ENCODE results near the gene EHMT1.

The EHMT1 gene

DNA sequence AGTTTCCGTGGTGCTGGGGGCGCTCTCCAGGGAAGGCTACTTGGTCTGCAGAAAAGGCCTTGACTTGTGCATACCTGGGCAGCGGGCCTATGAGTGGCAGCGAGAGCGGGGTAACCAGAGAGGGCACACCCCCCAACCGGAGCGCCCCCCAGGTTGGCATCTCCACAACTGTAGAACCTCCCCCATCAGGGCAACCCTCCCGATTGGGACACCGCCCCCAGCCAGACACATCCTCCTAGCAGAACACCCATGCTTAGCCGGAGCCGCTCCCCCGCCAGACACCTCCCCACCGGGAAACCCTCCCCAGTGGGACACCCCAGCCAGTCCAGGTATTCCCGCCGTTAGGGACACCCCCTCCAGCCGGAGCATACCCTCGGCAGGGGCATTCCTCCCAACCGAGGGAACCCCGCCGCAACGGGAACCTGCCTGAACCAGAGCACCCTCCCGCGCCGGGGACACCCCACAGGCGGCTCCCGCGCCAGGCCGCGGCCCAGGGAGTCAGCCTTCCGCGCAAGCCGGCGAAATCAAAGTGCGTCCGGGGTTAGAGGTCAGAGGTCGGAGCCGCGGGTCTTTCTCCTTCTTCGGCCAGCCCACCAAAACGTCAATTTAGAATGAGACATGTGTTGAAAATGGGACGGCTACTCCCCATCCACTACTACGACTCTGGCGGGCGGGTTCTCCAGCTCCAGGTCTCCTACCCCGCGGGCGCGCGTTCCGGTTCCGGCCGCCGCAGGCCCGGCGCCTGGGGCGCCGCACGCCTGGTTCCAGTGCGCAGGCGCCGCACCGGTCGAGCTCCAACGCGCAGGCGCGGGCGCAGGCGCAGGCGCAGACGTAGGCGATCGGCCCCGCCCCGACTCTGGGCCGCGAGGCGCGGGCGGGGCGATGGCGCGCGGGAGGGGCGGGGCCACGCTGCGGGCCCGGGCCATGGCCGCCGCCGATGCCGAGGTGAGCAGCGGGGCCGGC, at the start of gene EHMT1:
TSS of gene EHMT1 (plus strand) at position 901 of the 963 bp plus-strand sequence. CDS start at position 925, 24 bp downstream.
- Histone ChIP-seq H3K36me3 (ENCODE audit: insufficient read depth, low read length) (peaks cover 37% of the 10 kb centered on the region), H2AFZ (ENCODE audit: low read depth, low read length) (peak within 1 kb of the TSS; percentile 32), H3K4me3 (ENCODE audit: low read length) (peak within 1 kb of the TSS; percentile 98)

DNA sequence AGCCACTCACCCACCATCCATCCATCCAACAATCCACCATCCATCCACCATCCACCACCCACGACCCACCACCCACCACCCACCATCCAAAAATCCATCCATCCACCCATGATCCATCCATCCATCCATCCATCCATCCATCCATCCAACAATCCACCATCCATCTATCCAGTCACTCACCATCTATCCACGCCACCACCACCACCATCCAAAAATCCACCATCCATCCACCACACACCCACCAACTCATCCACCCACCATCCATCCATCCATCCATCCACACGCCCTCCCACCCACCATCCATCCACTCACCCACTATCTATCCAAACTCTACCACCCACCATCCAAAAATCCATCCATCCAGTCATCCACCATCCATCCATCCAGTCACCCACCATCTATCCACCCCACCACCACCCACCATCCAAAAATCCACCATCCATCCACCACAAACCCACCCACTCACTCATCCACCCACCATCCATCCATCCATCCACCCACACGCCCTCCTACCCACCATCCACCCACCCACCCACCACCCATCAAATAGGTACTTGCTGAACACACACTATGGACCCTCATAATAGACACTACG, 49.1 kb upstream of the EHMT1 start:
- Histone ChIP-seq H3K36me3 (ENCODE audit: insufficient read depth, low read length) (peaks cover 44% of the 10 kb centered on the region), H3K4me1 (ENCODE audit: insufficient read depth, low read length) (no peaks in the 10 kb centered on the region), H2AFZ (ENCODE audit: low read depth, low read length) (no peak overlapping the region), H3K27me3 (ENCODE audit: insufficient read depth, low read length) (no peaks in the 10 kb centered on the region), H3K9me3 (ENCODE audit: low read length) (no peaks in the 10 kb centered on the region), H3K4me3 (ENCODE audit: low read length) (no peak overlapping the region)

More for the DNA sequence above, at the start of gene EHMT1:
- Histone ChIP-seq H3K27me3 (ENCODE audit: insufficient read depth, low read length) (no peaks in the 10 kb centered on the region), H3K4me1 (ENCODE audit: insufficient read depth, low read length) (peaks cover 28% of the 10 kb centered on the region), H3K9me3 (ENCODE audit: low read length) (no peaks in the 10 kb centered on the region)

DNA sequence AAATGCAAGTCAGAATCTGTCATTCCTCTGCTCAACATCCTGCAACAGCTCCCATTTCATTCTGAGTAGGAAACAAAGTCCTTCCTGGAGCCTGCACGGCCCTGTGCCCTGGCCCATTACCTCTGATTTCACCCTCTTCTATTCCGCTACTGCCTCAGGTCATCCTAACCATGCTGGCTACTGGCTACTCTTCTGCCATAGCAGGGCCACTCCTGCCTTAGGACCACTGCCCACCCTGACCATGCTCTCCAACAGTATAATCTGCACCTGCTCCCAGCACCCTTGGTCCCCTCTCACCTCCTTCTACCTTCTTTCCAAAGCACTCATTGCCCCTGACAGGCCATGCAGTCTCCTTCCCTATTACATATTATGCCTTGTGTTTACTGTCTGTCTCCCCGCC, 48.2 kb upstream of the EHMT1 start:
- Histone ChIP-seq H2AFZ (ENCODE audit: low read depth, low read length) (no peak overlapping the region), H3K4me1 (ENCODE audit: insufficient read depth, low read length) (no peaks in the 10 kb centered on the region), H3K9me3 (ENCODE audit: low read length) (no peaks in the 10 kb centered on the region), H3K36me3 (ENCODE audit: insufficient read depth, low read length) (peaks cover 48% of the 10 kb centered on the region), H3K27me3 (ENCODE audit: insufficient read depth, low read length) (no peaks in the 10 kb centered on the region), H3K4me3 (ENCODE audit: low read length) (no peak overlapping the region)

DNA sequence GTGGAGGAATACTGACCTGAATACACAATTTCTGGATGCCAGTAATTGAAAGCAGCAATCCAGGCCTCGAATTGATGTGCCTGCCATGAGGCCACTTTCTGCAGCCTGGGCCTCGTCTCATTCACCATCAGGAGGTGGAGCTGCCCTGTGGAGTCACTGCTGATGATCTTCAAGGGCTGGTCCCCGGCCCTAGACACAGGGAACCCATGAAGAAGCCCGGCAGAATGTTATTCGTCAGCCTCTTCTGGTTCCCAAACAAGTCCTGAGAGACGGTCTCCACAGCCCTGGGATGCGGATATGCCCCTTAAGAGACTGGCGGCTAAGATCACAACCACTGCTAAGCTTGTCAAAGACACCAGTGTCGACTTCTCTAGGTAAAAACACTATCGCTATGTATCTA, 44.6 kb upstream of the EHMT1 start:
- Histone ChIP-seq H3K36me3 (ENCODE audit: insufficient read depth, low read length) (peaks cover 49% of the 10 kb centered on the region), H3K9me3 (ENCODE audit: low read length) (no peaks in the 10 kb centered on the region), H3K27me3 (ENCODE audit: insufficient read depth, low read length) (no peaks in the 10 kb centered on the region), H2AFZ (ENCODE audit: low read depth, low read length) (no peak overlapping the region), H3K4me1 (ENCODE audit: insufficient read depth, low read length) (peaks cover 12% of the 10 kb centered on the region), H3K4me3 (ENCODE audit: low read length) (no peak overlapping the region)

DNA sequence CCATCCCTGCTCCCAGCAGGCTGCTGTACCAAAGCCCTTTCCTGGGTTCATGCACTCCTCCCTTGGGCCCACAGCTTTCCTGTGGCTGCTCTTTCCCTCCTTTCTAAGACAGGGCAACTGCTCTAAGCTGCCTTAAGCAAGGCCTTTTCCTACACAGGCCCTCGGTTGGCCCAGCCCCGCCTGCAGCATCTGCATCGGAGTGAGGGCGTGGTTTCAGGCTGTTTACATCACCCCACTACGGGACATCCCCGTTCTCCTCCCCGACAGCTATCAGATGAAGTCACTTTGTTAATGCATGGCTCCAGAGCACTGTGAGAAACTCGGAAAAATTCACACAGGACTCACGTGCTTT, 43.5 kb upstream of the EHMT1 start:
- Histone ChIP-seq H3K4me3 (ENCODE audit: low read length) (no peak overlapping the region), H3K27me3 (ENCODE audit: insufficient read depth, low read length) (no peaks in the 10 kb centered on the region), H2AFZ (ENCODE audit: low read depth, low read length) (no peak overlapping the region), H3K9me3 (ENCODE audit: low read length) (no peaks in the 10 kb centered on the region), H3K36me3 (ENCODE audit: insufficient read depth, low read length) (peaks cover 43% of the 10 kb centered on the region), H3K4me1 (ENCODE audit: insufficient read depth, low read length) (peaks cover 12% of the 10 kb centered on the region)

DNA sequence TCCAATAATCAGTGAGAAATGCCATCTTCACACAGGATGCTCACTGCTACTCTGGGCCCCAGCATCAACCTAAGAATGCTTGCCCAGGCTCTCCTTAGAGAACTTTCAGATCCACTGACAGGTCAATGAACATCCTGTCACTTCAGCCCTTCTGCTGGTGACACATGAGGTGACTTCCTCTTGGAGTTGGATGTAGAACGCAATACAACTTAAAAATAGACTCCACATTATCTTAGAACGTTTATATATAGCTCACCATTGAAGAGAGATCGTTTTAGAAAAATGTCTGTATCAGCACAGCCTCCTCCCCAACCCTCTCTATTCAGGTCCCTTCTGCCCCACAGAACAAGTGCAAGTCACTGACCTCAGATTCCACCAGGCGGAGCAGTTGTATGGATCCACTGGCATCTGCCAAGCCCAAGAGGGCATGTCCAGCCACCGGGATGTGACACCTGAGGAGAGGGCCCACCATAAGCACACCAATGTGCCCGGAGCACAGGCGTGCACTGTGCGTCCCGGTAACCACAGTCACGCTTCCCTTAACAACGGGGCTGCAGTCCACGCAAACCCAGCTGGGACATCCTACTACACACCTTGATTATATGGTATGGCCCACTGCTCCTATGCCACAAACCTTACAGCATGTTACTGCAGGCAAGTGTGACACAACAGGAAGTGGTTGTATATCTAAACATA, 42.9 kb upstream of the EHMT1 start:
- Histone ChIP-seq H3K4me3 (ENCODE audit: low read length) (no peak overlapping the region), H3K27me3 (ENCODE audit: insufficient read depth, low read length) (no peaks in the 10 kb centered on the region), H3K36me3 (ENCODE audit: insufficient read depth, low read length) (peaks cover 38% of the 10 kb centered on the region), H2AFZ (ENCODE audit: low read depth, low read length) (no peak overlapping the region), H3K9me3 (ENCODE audit: low read length) (no peaks in the 10 kb centered on the region), H3K4me1 (ENCODE audit: insufficient read depth, low read length) (peaks cover 12% of the 10 kb centered on the region)

DNA sequence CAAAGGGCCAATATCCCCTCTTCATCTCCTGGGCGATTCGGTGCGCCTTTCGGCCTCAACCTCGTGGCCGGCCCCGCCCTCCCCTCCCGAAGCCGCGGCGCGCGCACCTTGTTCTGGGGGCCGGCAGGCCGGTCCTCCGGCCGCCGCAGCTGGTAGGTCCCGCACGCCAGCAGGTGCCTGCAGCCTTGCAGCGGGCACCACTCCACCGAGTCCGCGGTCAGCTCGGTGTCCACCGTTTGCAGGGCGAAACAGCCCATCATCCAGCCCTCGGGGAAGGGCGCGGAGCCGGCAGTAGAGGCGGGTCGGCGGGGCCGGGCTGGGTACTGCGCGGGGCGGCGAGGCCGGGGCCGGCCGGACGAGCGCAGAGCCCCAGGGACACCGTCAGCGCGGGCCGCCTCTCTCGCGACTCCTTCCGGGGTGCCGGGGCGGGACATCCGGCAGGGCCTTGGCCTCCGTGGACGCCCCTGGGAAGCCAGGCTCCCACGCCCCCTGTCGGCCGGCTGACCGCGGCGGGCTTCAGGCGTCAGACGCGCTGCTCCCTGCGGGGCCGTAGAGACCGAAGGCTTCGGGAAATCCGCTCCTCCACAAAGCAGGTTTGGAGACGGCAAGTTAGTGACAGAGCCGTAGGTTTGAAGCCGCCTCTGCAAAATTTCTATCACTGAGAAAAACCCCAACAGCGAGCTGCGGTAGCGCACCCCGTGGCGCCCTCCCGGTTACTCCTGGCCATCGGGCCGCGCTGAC, 40.1 kb upstream of the EHMT1 start, which contains the start of gene DPH7:
TSS of gene DPH7 (minus strand) at position 408 of the 741 bp plus-strand sequence. CDS start at position 260, 148 bp downstream.
- Histone ChIP-seq H3K4me3 (ENCODE audit: low read length) (peak within 1 kb of the TSS; percentile 86), H3K4me1 (ENCODE audit: insufficient read depth, low read length) (peaks cover 12% of the 10 kb centered on the region), H3K9me3 (ENCODE audit: low read length) (no peaks in the 10 kb centered on the region), H3K27me3 (ENCODE audit: insufficient read depth, low read length) (no peaks in the 10 kb centered on the region), H3K36me3 (ENCODE audit: insufficient read depth, low read length) (peaks cover 47% of the 10 kb centered on the region), H2AFZ (ENCODE audit: low read depth, low read length) (peak within 1 kb of the TSS; percentile 73)

DNA sequence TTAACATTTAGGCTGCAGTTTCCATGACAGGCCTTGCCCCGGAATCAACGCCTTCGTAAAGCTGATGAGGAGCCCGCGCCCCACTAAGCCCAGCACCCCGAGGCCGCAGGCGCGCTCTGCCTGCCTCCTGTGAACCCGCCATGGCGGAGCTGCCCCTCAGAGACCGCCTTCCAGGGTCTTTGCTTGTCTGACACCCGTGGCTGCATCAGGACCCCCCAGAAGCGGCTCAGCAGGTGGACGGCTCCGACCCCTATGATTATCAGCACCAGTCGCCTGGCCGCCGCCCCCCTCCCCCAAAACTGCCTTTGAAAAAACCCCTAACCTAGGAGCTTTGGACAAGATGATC, 39.6 kb upstream of the EHMT1 start:
- peak overlapping the region; percentile 73 for H2AFZ ChIP-seq (ENCODE audit: low read depth, low read length)
- no peaks in the 10 kb centered on the region for H3K27me3 ChIP-seq (ENCODE audit: insufficient read depth, low read length)
- H3K36me3 ChIP-seq (ENCODE audit: insufficient read depth, low read length): peaks cover 45% of the 10 kb centered on the region
- H3K9me3 ChIP-seq (ENCODE audit: low read length): no peaks in the 10 kb centered on the region
- H3K4me3 ChIP-seq (ENCODE audit: low read length): peak overlapping the region; percentile 86
- peaks cover 12% of the 10 kb centered on the region for H3K4me1 ChIP-seq (ENCODE audit: insufficient read depth, low read length)

DNA sequence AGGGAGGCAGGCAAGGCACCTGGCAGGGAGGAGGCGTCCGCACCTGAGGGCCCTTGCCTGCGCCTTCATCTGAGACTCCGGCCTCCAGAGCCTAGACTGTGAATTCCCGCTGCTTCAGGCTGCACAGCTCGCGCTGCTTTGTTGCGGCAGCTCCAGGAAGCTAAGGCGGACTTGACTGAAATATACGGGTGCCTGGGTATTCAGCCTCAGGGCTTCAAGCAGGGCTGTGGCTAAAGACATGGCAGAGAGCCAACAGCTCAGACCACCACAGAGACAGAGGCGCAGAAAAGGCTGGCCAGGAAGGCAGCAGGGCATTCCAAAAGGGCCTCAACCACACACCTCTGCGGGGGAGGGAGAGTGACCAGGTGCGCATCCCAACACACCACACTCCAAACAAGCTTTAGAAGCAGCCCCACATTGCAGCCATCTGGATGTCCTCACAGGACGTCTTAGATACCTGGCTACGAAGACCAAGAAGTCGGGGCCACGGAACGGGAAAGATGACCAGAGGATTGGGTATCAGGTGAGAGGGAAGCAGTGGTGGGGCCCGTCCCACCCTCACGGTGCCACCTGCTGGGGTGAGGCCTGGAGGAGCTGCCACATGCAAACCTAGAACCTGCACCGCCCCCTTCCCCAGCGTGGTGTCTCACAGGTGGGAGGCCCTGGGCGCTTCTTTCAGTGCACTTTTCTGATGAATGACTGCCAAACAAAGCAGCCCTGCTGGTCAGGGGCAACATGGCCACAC, 38.4 kb upstream of the EHMT1 start:
- Histone ChIP-seq H3K4me1 (ENCODE audit: insufficient read depth, low read length) (peaks cover 12% of the 10 kb centered on the region), H3K36me3 (ENCODE audit: insufficient read depth, low read length) (peaks cover 40% of the 10 kb centered on the region)

DNA sequence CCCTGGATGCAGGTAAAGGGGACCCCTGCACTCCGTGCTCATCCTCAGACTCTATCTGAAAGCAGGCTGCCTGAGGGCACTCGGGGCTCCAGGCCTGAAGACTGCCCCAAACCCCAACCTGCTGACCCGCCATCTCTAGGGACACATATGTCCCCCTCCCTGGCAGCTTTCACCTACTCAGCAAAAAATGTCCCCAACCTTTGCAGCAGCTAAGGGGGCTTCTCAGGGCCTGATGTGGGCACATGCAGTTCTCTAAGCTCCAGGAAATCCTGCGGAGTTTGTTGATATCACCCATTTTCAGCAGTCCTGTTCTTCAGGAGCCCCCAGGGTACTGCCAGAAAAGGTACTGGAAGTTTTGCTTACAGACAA, 37.9 kb upstream of the EHMT1 start:
- peaks cover 12% of the 10 kb centered on the region for H3K4me1 ChIP-seq (ENCODE audit: insufficient read depth, low read length)
- H3K4me3 ChIP-seq (ENCODE audit: low read length): no peak overlapping the region
- H2AFZ ChIP-seq (ENCODE audit: low read depth, low read length): no peak overlapping the region
- no peaks in the 10 kb centered on the region for H3K9me3 ChIP-seq (ENCODE audit: low read length)
- peaks cover 40% of the 10 kb centered on the region for H3K36me3 ChIP-seq (ENCODE audit: insufficient read depth, low read length)
- H3K27me3 ChIP-seq (ENCODE audit: insufficient read depth, low read length): no peaks in the 10 kb centered on the region

More for the DNA sequence above, 38.4 kb upstream of the EHMT1 start:
- Histone ChIP-seq H3K9me3 (ENCODE audit: low read length) (no peaks in the 10 kb centered on the region), H3K4me3 (ENCODE audit: low read length) (no peak overlapping the region), H2AFZ (ENCODE audit: low read depth, low read length) (no peak overlapping the region), H3K27me3 (ENCODE audit: insufficient read depth, low read length) (no peaks in the 10 kb centered on the region)

DNA sequence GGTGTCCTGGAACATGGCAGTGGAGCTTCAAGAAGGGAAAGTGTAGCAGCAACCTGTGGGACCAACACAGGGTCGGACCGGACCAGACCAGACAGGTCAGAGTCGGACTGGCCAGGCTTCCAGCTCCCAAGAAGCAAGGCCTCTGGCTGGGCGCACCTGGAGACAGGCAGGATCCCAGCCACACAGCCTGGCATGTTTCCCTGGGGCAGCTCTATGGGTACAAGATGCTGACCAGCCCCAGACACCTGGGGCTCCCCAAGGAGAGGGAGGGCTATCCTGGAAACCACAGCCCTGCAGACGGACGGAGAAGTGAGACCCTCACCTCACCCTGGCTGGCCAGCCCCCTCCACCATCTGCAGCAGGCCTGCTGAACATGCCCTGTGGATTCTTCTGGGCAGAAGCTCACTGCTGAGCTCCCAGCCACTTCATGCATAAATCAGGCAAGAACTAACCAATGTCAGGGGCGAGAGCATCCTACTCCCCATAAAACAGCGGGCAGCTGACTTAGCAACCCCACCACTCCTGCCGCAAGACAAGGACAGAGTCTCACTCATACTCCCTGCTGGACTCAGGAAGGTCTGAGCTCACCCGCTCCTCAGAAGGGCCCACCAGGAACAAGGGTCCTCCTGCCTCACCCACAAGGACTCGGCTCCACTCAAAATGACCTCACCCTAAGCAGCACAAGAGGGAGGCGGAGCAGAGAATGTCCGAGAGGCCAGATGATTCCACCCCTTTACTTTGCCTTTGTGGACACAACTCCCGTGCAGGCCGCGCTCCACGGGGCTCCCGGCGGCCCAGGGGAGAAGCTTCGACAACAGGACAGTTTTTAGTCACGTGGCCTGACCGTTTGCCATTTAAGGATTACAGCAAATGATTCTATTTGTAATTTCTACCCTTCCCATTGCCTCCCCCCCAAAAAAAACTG, 37.2 kb upstream of the EHMT1 start:
- Histone ChIP-seq H2AFZ (ENCODE audit: low read depth, low read length) (no peak overlapping the region), H3K4me1 (ENCODE audit: insufficient read depth, low read length) (peaks cover 12% of the 10 kb centered on the region), H3K27me3 (ENCODE audit: insufficient read depth, low read length) (no peaks in the 10 kb centered on the region), H3K4me3 (ENCODE audit: low read length) (no peak overlapping the region), H3K9me3 (ENCODE audit: low read length) (no peaks in the 10 kb centered on the region), H3K36me3 (ENCODE audit: insufficient read depth, low read length) (peaks cover 44% of the 10 kb centered on the region)
